Loucy (cell line): ENCODE data around the gene ELN.

ENCODE experiments used
- H2AFZ ChIP-seq: fragments of 200-600 bp; sonication (generic); 2 replicates; pipeline ENCODE4 v1.6.0; 2016; ENCODE audit warnings: antibody characterized with exemption, mild to moderate bottlenecking, low read length, moderate library complexity
- H3F3A ChIP-seq: fragments of 200-600 bp; 2 replicates; pipeline ENCODE4 v1.6.0; 2016; ENCODE audit warnings: antibody characterized with exemption, low read depth, mild to moderate bottlenecking
- H3K27me3 ChIP-seq: fragments of 200-600 bp; sonication (generic); 2 replicates; pipeline ENCODE4 v1.6.1; 2014; ENCODE audit warnings: low read length, mild to moderate bottlenecking; ENCODE audit not compliant: insufficient read depth, poor library complexity, severe bottlenecking
- H3K36me3 ChIP-seq: fragments of 200-600 bp; sonication (generic); 2 replicates; pipeline ENCODE4 v1.6.1; 2016; ENCODE audit warnings: low read length; ENCODE audit not compliant: insufficient read depth
- H3K4me1 ChIP-seq: fragments of 200-600 bp; sonication (generic); 2 replicates; pipeline ENCODE4 v1.5.1; 2014; ENCODE audit warnings: low read length, mild to moderate bottlenecking; ENCODE audit not compliant: insufficient read depth, poor library complexity, severe bottlenecking
- H3K4me2 ChIP-seq: fragments of 200-600 bp; sonication (generic); 2 replicates; pipeline ENCODE4 v1.6.0; 2014; ENCODE audit warnings: antibody characterized with exemption, low read length, low read depth, mild to moderate bottlenecking; ENCODE audit not compliant: poor library complexity, severe bottlenecking
- H3K4me3 ChIP-seq: fragments of 200-600 bp; sonication (generic); 2 replicates; pipeline ENCODE4 v1.5.1; 2014; ENCODE audit warnings: low read length, mild to moderate bottlenecking, mixed read lengths; ENCODE audit not compliant: poor library complexity, severe bottlenecking
- H3K79me2 ChIP-seq: fragments of 200-600 bp; sonication (generic); 2 replicates; pipeline ENCODE4 v1.6.1; 2014; ENCODE audit warnings: low read length; ENCODE audit not compliant: insufficient read depth
- H3K9ac ChIP-seq: fragments of 200-600 bp; sonication (generic); 2 replicates; pipeline ENCODE4 v1.6.0; 2014; ENCODE audit warnings: mild to moderate bottlenecking, low read depth, low read length, moderate library complexity; ENCODE audit not compliant: poor library complexity, severe bottlenecking
- H3K9me2 ChIP-seq: fragments of 200-600 bp; sonication (generic); replicated peaks from 2 replicates; pipeline ENCODE4 v1.6.1; 2016; ENCODE audit warnings: low read depth, low read length, mixed read lengths
- H3K9me3 ChIP-seq: fragments of 200-600 bp; sonication (generic); 2 replicates; pipeline ENCODE4 v1.6.1; 2014; ENCODE audit warnings: mild to moderate bottlenecking, antibody characterized with exemption, low read length, low read depth; ENCODE audit not compliant: insufficient read depth
- H4K20me1 ChIP-seq: fragments of 200-600 bp; sonication (generic); 2 replicates; pipeline ENCODE4 v1.6.0; 2014; ENCODE audit warnings: antibody characterized with exemption, low read length, mild to moderate bottlenecking; ENCODE audit not compliant: insufficient read depth, poor library complexity, severe bottlenecking
- EZH2phosphoT487 ChIP-seq: fragments of 200-600 bp; IDR thresholded peaks from 2 replicates; pipeline ENCODE4 v1.6.1; 2018; ENCODE audit warnings: antibody characterized with exemption, mild to moderate bottlenecking, moderate library complexity, borderline replicate concordance
- TF ChIP-seq, protein P1 (sequence below): fragments of 200-600 bp; sonication (generic); conservative IDR thresholded peaks from 2 replicates; pipeline ENCODE4 v1.5.1; 2014; ENCODE audit warnings: mild to moderate bottlenecking, antibody characterized with exemption, low read length

The ELN gene

DNA sequence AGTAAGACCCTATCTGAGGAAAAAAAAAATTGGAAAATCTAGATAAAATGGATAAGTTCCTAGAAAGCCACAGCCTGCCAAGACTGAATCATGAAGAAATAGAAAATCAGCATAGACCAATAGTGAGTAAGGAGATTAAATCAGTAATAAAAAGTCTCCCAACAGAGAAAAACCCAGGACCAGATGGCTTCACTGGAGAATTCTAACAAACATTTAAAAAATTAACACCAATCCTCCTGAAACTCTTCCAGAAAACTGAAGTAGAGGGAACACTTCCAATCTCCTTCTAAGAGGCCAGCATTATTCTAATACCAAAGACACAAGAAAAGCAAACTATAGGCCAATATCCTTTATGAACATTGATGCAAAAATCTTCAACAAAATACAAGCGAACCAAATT, 46.8 kb downstream of the ELN start:
- no peak for TF ChIP-seq EZH2phosphoT487
- TF ChIP-seq, protein P1, sequence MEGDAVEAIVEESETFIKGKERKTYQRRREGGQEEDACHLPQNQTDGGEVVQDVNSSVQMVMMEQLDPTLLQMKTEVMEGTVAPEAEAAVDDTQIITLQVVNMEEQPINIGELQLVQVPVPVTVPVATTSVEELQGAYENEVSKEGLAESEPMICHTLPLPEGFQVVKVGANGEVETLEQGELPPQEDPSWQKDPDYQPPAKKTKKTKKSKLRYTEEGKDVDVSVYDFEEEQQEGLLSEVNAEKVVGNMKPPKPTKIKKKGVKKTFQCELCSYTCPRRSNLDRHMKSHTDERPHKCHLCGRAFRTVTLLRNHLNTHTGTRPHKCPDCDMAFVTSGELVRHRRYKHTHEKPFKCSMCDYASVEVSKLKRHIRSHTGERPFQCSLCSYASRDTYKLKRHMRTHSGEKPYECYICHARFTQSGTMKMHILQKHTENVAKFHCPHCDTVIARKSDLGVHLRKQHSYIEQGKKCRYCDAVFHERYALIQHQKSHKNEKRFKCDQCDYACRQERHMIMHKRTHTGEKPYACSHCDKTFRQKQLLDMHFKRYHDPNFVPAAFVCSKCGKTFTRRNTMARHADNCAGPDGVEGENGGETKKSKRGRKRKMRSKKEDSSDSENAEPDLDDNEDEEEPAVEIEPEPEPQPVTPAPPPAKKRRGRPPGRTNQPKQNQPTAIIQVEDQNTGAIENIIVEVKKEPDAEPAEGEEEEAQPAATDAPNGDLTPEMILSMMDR = no peak
- Histone ChIP-seq H3K9me2 (no peaks in the 10 kb centered on the region), H3K9me3 (no peaks in the 10 kb centered on the region)

DNA sequence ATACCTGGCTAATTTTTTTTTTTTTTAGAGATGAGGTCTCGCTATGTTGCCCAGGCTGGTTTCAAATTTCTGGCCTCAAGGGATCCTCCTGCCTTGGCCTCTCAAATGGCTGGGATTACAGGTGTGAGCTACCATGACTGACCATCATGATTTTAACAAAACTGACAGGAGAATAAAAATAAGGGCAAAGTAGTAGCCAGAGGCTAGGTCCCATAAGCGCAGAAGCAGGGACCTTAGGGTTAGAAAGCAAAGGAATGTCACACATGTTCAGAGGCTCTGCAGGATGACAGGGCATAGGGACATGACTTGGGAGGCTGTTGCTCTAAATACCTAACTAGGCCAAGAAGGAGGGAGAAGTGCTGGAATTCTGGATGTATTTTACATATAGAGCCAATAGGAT, 50.5 kb downstream of the ELN start:
- no peak overlapping the region for H2AFZ ChIP-seq
- no peaks in the 10 kb centered on the region for H3K9me3 ChIP-seq
- no peak overlapping the region for H3K4me2 ChIP-seq
- no peak overlapping the region for H3K9ac ChIP-seq
- TF ChIP-seq, protein P1 = no peak
- no peak for TF ChIP-seq EZH2phosphoT487
- H3K9me2 ChIP-seq = no peaks in the 10 kb centered on the region
- no peak overlapping the region for H3K4me3 ChIP-seq
- H3K36me3 ChIP-seq = no peaks in the 10 kb centered on the region
- no peaks in the 10 kb centered on the region for H3K27me3 ChIP-seq
- H4K20me1 ChIP-seq = no peaks in the 10 kb centered on the region
- no peaks in the 10 kb centered on the region for H3K79me2 ChIP-seq
- H3K4me1 ChIP-seq = peaks cover 6% of the 10 kb centered on the region
- H3F3A ChIP-seq = no peaks in the 10 kb centered on the region

More for the DNA sequence above, 46.8 kb downstream of the ELN start:
- Histone ChIP-seq H2AFZ (no peak overlapping the region), H3K4me1 (no peaks in the 10 kb centered on the region), H3K36me3 (no peaks in the 10 kb centered on the region), H3K27me3 (no peaks in the 10 kb centered on the region), H3K4me3 (no peak overlapping the region), H3K4me2 (no peak overlapping the region), H3F3A (no peaks in the 10 kb centered on the region), H4K20me1 (no peaks in the 10 kb centered on the region), H3K79me2 (no peaks in the 10 kb centered on the region), H3K9ac (no peak overlapping the region)

DNA sequence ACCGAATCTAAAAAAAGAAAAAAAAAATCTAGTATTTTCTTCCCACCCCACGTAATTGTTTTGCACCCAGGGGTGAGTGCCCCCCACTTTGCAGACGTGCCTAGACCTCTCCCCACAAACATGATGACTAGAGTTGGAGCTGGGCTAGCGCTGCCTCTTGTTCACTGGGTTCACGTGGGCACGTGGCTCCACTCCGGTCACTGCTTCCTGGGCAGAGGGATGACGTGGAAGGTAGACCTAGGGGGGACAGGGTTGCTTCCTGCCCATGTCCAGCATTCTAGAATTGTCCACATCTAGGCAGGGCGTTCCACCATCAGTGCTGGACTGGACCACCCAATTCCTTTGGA, 54.8 kb downstream of the ELN start:
- H3K4me2 ChIP-seq = peak overlapping the region; percentile 71
- H4K20me1 ChIP-seq = no peaks in the 10 kb centered on the region
- peaks cover 16% of the 10 kb centered on the region for H3K4me1 ChIP-seq
- no peaks in the 10 kb centered on the region for H3F3A ChIP-seq
- no peaks in the 10 kb centered on the region for H3K9me2 ChIP-seq
- H3K9me3 ChIP-seq = no peaks in the 10 kb centered on the region
- no peaks in the 10 kb centered on the region for H3K36me3 ChIP-seq
- TF ChIP-seq, protein P1 = no peak
- no peak for TF ChIP-seq EZH2phosphoT487
- peaks cover 9% of the 10 kb centered on the region; the same call in 1 of the 2 replicates for H3K79me2 ChIP-seq
- H3K27me3 ChIP-seq = no peaks in the 10 kb centered on the region
- no peak overlapping the region for H2AFZ ChIP-seq
- H3K9ac ChIP-seq = peak overlapping the region; percentile 43
- peak overlapping the region; percentile 54 for H3K4me3 ChIP-seq
